Measurements from ENCODE around the gene LUC7L.
"Not testable (repeated sequence)": the region's sequence is repeated elsewhere in the genome, so short reads cannot be mapped to it uniquely, and the experiment has no call there.

Gene LUC7L

GRCh38 chr16:266258-267164, 37.3 kb upstream of the LUC7L start:
- peaks cover 8% of the 10 kb centered on the region for H3K9me3 Mint-ChIP-seq
- peaks cover 7% of the 10 kb centered on the region for H3K27me3 Mint-ChIP-seq
- peaks cover 2% of the 10 kb centered on the region for H3K36me3 Mint-ChIP-seq
- no peak overlapping the region for H3K4me3 Mint-ChIP-seq
- H3K27ac Mint-ChIP-seq, result no peak overlapping the region
- CTCF ChIA-PET, result no interaction called here
- no peak for DNase-seq
- no peaks in the 10 kb centered on the region for H3K4me1 Mint-ChIP-seq

DNA sequence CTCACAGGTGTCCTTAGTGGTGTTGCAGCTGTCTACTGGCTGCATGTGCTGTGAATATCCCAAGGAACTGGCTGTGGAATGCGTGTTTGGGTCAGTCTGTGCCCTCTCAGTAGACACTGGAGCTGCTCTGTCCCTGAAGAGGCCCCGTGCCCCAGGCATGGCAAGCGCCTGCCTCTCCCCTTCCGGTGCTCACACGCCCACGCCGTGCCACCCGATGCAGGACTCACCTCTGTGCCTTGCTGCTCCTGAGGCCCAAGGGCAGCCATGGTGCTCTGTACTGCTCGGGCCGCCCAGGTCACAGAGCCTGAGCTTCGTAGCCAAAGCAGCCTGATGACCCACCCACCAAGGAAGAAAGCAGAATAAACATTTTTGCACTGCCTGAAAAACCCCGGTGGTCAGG, 36.5 kb upstream of the LUC7L start:
- no peak overlapping the region for H3K4me3 Mint-ChIP-seq
- DNase-seq, result no peak
- H3K4me1 Mint-ChIP-seq, result no peaks in the 10 kb centered on the region
- H3K9me3 Mint-ChIP-seq, result peaks cover 8% of the 10 kb centered on the region
- peaks cover 7% of the 10 kb centered on the region for H3K27me3 Mint-ChIP-seq
- H3K27ac Mint-ChIP-seq, result no peak overlapping the region
- peaks cover 2% of the 10 kb centered on the region for H3K36me3 Mint-ChIP-seq
- CTCF ChIA-PET, result no interaction called here

GRCh38 chr16:265002-265529, 35.8 kb upstream of the LUC7L start:
- H3K27me3 Mint-ChIP-seq, result peaks cover 6% of the 10 kb centered on the region
- no peak overlapping the region for H3K27ac Mint-ChIP-seq
- CTCF ChIA-PET, result no interaction called here
- DNase-seq, result no peak
- H3K4me1 Mint-ChIP-seq, result no peaks in the 10 kb centered on the region
- peaks cover 8% of the 10 kb centered on the region for H3K9me3 Mint-ChIP-seq
- H3K4me3 Mint-ChIP-seq, result no peak overlapping the region
- peaks cover 6% of the 10 kb centered on the region for H3K36me3 Mint-ChIP-seq

- Mint-ChIP-seq H3K27me3 (no peaks in the 10 kb centered on the region), H3K36me3 (peaks cover 6% of the 10 kb centered on the region), H3K4me3 (no peak overlapping the region), H3K27ac (no peak overlapping the region), H3K4me1 (no peaks in the 10 kb centered on the region), H3K9me3 (peaks cover 8% of the 10 kb centered on the region)
- CTCF ChIA-PET, result no interaction called here
- no peak for DNase-seq
Measured at GRCh38 chr16:264440-264951, 35.2 kb upstream of the LUC7L start.

GRCh38 chr16:263944-264343, 34.7 kb upstream of the LUC7L start:
- no peak overlapping the region for H3K4me3 Mint-ChIP-seq
- H3K4me1 Mint-ChIP-seq, result no peaks in the 10 kb centered on the region
- H3K27me3 Mint-ChIP-seq, result no peaks in the 10 kb centered on the region
- no peak for DNase-seq
- no peak overlapping the region for H3K27ac Mint-ChIP-seq
- CTCF ChIA-PET, result no interaction called here
- peaks cover 6% of the 10 kb centered on the region for H3K36me3 Mint-ChIP-seq
- peaks cover 8% of the 10 kb centered on the region for H3K9me3 Mint-ChIP-seq

DNA sequence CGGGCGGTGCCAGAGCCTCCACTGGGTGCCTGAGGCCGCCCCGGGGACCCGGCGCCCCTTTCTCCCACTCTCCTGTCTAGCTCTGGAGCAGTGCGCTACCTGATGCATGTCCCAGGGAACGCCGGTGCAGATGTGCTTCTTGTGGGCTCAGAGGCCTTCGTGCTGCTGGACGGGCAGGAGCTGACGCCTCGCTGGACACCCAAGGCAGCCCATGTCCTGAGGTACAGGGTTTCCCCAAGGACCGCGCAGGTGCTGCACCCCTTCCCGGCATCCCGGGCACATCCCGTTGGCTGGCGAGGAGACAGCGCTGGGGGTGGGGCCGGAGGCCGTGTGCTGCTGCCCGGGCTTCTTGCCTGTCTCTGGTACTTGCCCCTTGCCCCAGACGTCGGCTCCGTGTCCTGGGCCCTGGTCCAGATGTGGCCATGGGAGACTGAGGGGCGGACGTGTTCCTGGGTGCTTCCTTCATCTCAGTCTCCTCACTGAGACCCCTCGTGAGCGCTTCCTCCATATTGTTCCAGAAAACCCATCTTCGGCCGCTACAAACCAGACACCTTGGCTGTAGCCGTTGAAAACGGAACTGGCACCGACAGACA, 34.0 kb upstream of the LUC7L start:
- no peaks in the 10 kb centered on the region for H3K4me1 Mint-ChIP-seq
- H3K9me3 Mint-ChIP-seq, result peaks cover 8% of the 10 kb centered on the region
- no peak overlapping the region for H3K4me3 Mint-ChIP-seq
- no peak for DNase-seq
- CTCF ChIA-PET, result no interaction called here
- no peaks in the 10 kb centered on the region for H3K27me3 Mint-ChIP-seq
- peaks cover 6% of the 10 kb centered on the region for H3K36me3 Mint-ChIP-seq
- H3K27ac Mint-ChIP-seq, result no peak overlapping the region

DNA sequence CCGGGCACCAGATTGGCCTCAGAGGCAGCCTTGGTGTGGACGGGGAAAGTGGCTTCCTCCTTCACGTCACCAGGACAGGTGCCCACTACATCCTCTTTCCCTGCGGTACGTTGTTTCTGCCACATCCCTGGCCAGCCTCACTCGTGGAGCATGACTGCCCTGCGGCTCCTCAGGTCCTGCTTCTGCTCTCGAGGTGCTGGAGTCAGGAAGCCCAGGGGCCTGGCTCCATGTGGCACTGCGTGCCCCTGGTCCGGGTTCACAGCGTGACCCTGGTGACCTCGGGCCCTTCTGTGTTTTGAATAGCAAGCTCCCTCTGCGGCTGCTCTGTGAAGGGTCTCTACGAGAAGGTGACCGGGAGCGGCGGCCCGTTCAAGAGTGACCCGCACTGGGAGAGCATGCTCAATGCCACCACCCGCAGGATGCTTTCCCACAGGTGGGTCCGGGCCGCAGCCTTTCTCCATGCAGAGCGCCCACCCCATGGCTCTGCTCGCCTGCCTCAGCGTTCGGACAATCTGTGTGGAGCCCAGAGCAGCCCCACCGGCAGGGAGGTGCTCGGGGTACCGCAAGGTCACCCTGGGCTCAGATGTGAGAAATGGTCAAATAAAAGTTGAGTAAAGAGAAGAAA, 33.0 kb upstream of the LUC7L start:
- H3K27me3 Mint-ChIP-seq, result no peaks in the 10 kb centered on the region
- CTCF ChIA-PET, result no interaction called here
- DNase-seq, result no peak
- no peak overlapping the region for H3K4me3 Mint-ChIP-seq
- peaks cover 6% of the 10 kb centered on the region for H3K36me3 Mint-ChIP-seq
- H3K9me3 Mint-ChIP-seq, result no peaks in the 10 kb centered on the region
- H3K4me1 Mint-ChIP-seq, result no peaks in the 10 kb centered on the region
- no peak overlapping the region for H3K27ac Mint-ChIP-seq

DNA sequence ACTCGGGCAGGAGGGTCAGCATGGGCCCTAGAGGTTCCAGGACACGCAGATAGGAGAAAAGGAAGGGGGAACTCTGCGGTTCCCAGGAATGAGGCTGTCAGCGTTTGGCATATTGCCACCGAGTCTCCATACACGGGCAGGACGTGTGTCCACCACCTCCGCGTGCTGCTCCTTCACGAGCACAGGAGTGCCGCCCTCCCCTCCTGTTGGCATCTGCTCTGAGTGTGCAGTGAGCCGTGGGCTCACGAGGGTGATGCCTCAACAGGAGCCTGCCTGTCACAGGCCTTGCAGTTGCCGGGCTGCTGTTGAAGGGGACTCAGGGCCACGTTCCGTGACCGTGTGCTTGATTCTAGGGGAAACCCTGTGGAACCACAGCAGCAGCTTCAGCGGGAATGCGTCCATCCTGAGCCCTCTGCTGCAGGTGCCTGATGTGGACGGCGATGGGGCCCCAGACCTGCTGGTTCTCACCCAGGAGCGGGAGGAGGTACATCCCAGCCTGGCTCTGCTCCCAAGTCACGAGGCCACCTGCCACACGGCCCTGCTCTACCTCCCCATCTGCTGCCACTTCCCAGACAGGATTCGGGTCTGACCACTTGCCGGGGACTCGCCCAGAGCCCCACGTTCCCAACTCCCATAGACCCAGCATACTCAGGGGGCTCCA, 31.9 kb upstream of the LUC7L start:
- CTCF ChIA-PET, result no interaction called here
- Mint-ChIP-seq H3K27me3 (no peaks in the 10 kb centered on the region), H3K4me3 (no peak overlapping the region), H3K36me3 (peaks cover 7% of the 10 kb centered on the region), H3K4me1 (peaks cover 1% of the 10 kb centered on the region), H3K9me3 (no peaks in the 10 kb centered on the region), H3K27ac (no peak overlapping the region)
- no peak for DNase-seq

DNA sequence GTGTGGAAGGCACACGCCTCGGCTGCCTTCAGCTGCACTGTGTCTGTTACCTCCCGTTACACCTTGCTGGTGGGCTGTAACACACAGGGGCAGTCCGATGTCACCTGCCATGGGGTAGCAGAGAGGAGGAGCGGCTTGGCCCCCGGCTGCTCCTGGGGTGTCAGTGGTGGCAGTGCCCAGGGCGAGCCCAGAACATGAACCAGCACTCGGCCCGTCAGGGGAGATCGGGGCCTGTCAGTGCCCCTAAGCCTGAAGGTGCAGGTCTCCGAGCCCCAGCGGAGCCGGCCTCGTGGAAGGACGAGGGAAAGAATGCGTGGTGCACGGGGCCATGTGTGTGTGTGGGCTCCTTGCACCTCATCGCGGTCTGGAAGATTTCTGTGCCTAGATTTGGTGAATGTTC, 31.1 kb upstream of the LUC7L start:
- Mint-ChIP-seq H3K4me3 (no peak overlapping the region), H3K4me1 (peaks cover 9% of the 10 kb centered on the region), H3K9me3 (no peaks in the 10 kb centered on the region), H3K36me3 (peaks cover 12% of the 10 kb centered on the region), H3K27me3 (no peaks in the 10 kb centered on the region), H3K27ac (no peak overlapping the region)
- CTCF ChIA-PET, result no interaction called here
- no peak for DNase-seq

DNA sequence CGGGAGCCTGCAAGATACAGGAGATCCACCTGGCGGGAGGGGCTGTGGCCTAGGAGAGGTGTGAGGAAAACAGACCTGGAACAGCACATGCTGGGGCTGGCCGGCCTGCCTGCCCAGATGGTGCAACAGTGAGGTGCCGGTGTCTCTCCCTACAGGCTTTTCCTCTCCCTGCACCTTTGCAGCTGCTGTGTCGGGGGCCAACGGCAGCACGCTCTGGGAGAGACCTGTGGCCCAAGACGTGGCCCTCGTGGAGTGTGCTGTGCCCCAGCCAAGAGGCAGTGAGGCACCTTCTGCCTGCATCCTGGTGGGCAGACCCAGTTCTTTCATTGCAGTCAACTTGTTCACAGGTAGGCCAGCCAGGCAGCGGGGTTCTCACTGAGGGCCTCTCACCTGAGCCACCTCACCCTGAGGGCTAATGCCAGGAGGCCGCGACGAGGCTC, 30.6 kb upstream of the LUC7L start:
- no peak overlapping the region for H3K27ac Mint-ChIP-seq
- peaks cover 13% of the 10 kb centered on the region for H3K4me1 Mint-ChIP-seq
- no peaks in the 10 kb centered on the region for H3K9me3 Mint-ChIP-seq
- no peak overlapping the region for H3K4me3 Mint-ChIP-seq
- no peak for DNase-seq
- CTCF ChIA-PET, result no interaction called here
- H3K27me3 Mint-ChIP-seq, result no peaks in the 10 kb centered on the region
- H3K36me3 Mint-ChIP-seq, result peaks cover 14% of the 10 kb centered on the region

DNA sequence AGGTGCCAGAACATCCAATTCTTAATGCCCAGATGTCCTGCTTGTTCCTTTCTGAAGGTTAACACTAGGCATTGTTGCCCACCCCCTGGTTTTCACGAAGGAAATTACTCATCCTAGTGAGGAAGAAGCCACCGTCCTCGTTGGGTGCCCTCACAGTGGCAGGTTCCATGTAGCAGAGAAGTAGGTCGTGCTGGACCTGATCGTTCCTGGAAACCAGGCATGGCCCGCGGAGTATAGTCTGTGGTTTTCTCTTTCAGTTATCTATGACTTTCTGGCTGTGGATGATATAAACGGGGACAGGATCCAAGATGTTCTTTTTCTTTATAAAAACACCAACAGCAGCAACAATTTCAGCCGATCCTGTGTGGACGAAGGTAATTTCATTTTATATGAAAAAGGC, 30.0 kb upstream of the LUC7L start:
- Mint-ChIP-seq H3K9me3 (no peaks in the 10 kb centered on the region), H3K4me3 (no peak overlapping the region), H3K27me3 (no peaks in the 10 kb centered on the region), H3K36me3 (peaks cover 16% of the 10 kb centered on the region), H3K4me1 (peaks cover 17% of the 10 kb centered on the region), H3K27ac (no peak overlapping the region)
- DNase-seq, result no peak
- CTCF ChIA-PET, result no interaction called here

DNA sequence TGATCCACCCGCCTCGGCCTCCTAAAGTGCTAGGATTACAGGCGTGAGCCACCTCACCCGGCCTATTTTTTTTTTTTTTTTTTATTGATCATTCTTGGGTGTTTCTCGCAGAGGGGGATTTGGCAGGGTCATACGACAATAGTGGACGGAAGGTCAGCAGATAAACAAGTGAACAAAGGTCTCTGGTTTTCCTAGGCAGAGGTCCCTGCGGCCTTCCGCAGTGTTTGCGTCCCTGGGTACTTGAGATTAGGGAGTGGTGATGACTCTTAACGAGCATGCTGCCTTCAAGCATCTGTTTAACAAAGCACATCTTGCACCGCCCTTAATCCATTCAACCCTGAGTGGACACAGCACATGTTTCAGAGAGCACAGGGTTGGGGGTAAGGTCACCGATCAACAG, 28.8 kb upstream of the LUC7L start:
- H3K27me3 Mint-ChIP-seq, DNase-seq, H3K9me3 Mint-ChIP-seq, H3K4me3 Mint-ChIP-seq, CTCF ChIA-PET, H3K27ac Mint-ChIP-seq: not testable (repeated sequence)
- H3K4me1 Mint-ChIP-seq, result peaks cover 26% of the 10 kb centered on the region
- H3K36me3 Mint-ChIP-seq, result peaks cover 17% of the 10 kb centered on the region

DNA sequence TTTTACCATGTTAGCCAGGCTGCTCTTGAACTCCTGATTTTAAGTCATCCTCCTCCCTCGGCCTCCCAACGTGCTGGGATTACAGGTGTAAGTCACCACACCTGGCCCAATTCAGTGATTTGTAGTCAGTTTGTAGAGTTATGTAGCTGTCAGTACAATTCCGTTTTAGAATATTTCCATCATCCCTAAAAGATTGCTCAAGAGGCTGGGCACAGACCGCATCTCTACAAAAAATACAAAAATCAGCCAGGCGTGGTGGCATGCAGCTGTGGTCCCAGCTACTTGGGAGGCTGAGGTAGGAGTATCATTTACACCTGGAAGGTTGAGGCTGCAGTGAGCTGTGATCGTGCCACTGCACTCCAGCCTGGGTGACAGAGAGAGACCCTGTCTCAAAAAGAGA, 25.9 kb upstream of the LUC7L start:
- Mint-ChIP-seq H3K9me3 (no peaks in the 10 kb centered on the region), H3K27ac (peak overlapping the region; percentile 12), H3K4me1 (peaks cover 35% of the 10 kb centered on the region), H3K4me3 (peak overlapping the region; percentile 17), H3K27me3 (no peaks in the 10 kb centered on the region), H3K36me3 (peaks cover 15% of the 10 kb centered on the region)
- no peak for DNase-seq
- CTCF ChIA-PET, result interaction anchor here (2.0 kb wide), 1 partner anchor 20 kb away, joined by 5 read pairs; no protein-coding TSS in a partner anchor

DNA sequence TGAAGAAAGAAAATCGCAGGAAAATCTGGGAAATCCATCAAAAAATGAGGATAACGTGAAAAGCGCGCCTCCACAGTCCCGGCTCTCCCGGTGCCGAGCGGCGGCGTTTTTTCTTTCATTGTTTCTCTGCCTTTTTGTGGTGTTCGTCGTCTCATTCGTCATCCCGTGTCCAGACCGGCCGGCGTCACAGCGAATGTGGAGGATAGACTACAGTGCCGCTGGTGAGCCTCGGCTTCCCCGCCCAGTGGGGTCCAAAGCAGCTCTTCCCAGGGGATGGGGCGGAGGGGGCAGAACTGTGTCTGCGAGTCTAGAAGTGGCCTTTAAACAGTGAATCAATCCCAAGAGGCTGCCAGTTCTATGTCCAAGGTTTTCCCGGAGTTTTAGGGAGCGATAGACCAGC, 25.2 kb upstream of the LUC7L start:
- Mint-ChIP-seq H3K36me3 (peaks cover 14% of the 10 kb centered on the region), H3K9me3 (no peaks in the 10 kb centered on the region), H3K27me3 (no peaks in the 10 kb centered on the region), H3K4me3 (peak overlapping the region; percentile 56), H3K27ac (peak overlapping the region; percentile 84), H3K4me1 (peaks cover 35% of the 10 kb centered on the region)
- no peak for DNase-seq
- CTCF ChIA-PET, result interaction anchor here (2.0 kb wide), 1 partner anchor 19 kb away, joined by 5 read pairs; no protein-coding TSS in a partner anchor
